HG03442 (cell line): Measurements from ENCODE around the gene GIPC1.
"Not testable (repeated sequence)": the region's sequence is repeated elsewhere in the genome, so short reads cannot be mapped to it uniquely, and the experiment has no call there.

Experiments
- ATAC-seq: cut with Tn5 transposase; IDR thresholded peaks from one replicate; pipeline ENCODE4 v1.9.1; 2021; ENCODE audit warnings: mild to moderate bottlenecking, moderate library complexity; ENCODE audit not compliant: unreplicated experiment

Gene GIPC1, protein sequence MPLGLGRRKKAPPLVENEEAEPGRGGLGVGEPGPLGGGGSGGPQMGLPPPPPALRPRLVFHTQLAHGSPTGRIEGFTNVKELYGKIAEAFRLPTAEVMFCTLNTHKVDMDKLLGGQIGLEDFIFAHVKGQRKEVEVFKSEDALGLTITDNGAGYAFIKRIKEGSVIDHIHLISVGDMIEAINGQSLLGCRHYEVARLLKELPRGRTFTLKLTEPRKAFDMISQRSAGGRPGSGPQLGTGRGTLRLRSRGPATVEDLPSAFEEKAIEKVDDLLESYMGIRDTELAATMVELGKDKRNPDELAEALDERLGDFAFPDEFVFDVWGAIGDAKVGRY

DNA sequence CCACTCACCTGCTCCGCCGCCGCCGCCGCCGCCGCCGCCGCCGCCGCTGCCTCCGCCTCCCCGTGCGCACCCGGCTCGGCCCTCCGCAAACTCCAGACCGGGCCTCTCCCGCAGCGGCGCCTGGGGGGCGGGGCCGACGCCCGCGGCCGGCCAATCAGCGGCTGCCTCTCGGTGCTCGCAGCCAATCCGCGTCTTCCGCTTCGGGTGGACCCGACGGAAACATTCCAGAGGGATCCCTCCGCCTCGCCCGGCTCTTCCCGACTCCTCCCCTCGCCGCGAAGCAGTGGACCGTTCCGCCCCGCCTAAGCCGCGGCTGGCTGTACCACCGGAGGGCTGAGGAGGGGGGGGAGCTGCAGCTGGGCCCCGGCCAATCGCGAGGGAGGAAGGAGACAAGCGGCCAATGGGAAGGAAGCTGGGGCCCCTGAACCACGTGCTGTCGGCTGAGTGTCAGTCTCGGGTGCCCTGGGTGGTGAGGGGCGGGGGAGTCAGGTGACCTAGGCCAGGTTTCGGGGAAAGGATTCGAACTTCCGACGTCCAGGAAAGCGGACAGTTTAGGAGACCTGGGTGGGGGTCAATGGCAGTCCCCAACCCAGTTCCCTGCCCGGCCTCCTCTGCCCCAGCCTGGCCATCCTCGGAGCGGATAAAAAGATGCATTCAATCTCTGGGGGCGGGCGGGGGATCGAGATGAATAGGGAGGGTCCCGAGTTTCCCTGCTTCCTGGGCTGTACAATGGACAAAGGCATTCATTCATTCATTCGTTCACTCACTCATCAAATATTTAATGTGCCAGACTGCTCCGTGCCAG lies at the start of gene GIPC1:
GIPC1 (minus strand) TSS at position 99 of the 805 bp plus-strand sequence. CDS start 13,151 bp downstream, outside the sequence.
- peak; percentile 57 for ATAC-seq

DNA sequence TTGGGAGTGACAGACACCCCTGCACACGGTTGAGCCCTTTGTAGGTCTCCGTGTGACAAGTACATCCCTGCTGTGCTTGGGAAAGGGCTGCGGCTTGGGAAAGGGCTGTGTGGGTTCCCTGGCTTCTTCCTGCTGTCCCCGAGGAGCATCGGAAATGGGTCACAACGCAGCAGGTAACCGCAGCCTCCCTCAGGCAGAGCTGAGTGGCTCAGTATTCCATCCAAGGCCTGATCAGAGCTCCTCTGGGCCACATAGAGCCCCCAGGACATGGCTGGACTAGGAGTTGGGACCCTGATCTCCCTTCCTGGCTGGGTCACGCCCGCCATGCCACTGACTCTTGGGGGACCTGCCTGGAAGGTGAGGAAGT lies 49.8 kb upstream of the GIPC1 start:
- ATAC-seq, result no peak

DNA sequence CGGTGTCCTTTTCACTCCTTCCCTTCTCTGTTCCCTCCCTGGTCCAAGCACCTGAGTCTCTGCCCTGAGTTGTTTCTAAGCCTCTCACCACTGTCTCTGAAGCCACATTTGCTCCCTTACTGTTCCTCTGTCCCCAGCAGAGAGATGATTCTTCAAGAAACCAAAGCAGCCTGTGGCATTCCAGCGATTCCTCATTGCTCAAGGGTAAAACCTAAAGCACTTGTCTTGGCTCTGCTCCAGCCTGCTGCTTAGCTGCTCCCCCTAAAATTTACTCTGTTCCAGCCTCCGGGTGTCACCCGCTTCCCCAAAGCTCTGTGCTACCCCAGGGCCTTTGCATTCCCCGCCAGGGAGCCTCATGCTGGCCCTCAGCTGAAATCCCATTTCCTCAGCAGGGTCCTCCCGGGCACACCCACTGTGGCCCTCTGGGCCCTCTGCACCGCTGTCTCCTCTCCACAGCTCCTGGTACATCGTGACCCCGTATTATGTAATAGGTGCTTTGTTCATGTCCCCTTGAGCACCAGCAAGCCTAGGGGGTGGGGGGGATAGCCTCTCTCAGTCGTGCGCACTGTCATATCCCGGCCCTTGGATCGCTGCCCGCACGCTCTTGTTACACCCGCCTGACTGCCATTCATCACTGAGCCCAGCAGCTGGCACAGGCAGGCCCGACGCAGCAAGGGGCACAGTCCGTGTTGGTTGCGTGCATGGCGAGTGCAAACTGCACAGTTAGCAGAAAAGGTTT lies 49.2 kb upstream of the GIPC1 start:
- ATAC-seq, result no peak

DNA sequence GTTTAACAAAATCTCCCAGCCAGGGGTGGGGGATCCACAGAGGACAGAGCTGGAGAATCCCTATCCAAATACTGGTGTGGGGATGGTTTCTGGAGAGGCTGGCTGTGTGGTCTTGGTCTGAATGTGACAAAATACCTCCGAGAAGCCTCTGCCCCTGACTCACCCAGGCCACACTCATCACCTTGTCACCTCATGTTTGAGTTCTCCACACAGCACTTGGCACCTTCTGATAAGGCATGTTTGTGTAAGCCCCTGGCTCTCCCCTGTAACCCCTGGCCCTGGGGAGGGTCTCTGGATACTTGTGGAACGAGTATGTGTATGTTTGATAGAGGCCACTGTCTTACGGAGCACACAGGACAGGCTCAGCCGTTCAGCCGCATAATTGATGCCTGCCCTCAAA lies 48.1 kb upstream of the GIPC1 start:
- no peak for ATAC-seq

DNA sequence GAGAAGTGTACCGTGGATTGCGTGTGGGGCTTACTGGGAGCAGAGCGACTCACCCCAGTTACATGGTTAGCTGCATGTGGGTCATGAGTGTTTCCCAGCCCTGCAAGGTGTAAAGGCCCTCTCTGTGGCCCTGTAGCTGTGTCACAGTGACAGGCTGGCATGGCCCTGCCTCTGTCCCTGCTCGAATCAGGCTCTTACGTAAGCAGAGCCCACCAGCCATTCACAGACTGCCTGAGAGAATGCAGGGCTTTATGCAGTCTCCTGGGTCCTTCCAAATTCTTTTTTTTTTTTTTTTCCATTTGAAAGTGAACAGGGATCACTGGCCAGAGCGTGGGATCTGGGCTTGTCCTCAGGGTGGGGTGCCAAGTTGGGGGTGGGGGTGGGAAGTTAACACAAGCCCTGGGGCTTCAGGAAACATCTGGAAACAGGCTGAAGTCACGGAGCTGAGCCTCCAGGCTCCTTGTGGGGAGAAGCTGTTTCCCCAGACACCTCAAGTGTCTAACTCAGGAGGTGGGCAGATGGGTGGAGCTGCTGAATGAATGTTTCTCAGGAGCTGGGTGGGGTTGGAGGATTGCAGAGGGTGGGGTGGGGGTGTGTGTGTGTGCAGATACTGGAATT lies 46.9 kb upstream of the GIPC1 start:
- ATAC-seq, result no peak

DNA sequence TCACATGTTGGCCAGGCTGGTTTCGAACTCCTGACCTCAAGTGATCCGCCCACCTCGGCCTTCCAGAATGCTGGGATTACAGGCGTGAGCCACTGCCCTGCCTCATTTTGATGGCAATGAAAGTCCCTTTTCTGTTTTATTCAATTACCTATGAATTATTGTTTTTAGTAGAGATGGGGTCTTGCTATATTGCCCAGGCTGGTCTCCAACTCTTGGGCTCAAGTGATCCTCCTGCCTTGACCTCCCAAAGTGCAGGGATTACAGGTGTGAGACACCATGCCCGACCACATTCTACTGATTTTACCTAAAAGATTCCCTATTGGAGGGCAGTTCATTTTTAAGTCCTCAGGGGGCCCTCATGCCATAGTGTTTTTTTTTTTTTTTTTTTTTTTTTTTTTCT lies 46.1 kb upstream of the GIPC1 start:
- ATAC-seq, result not testable (repeated sequence)

DNA sequence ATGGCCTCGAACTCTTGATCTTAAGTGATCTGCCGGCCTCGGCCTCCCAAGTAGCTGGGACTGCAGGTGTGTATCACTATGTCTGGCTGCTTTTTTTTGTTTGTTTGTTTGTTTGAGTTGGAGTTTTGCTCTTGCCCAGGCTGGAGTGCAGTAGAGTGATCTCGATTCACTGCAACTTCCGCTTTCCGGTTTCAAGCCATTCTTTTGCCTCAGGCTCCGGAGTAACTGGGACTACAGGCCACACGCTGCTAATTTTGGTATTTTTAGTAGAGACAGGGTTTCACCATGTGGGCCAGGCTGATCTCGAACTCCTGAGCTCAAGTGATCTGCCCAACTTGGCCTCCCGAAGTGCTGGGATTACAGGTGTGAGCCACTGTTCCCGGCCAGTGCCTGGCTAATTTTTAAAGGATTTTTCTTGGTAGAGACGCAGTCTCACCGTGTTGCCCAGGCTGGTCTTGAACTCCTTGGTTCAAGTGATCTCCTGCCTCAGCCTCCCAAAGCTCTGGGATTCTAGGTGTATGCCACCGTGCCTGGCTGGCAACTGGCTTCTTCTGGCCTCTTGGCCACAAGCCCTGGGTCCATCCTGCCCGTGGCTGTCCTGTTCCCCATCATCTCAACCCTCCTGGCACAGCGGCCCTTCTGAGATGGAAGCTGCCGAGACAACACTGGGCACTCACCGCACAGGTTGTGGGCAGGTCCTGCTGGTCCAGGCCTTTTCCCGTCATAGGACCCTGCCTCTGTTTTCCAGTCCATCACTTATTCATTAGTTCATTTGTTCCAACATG lies 45.0 kb upstream of the GIPC1 start:
- no peak for ATAC-seq

DNA sequence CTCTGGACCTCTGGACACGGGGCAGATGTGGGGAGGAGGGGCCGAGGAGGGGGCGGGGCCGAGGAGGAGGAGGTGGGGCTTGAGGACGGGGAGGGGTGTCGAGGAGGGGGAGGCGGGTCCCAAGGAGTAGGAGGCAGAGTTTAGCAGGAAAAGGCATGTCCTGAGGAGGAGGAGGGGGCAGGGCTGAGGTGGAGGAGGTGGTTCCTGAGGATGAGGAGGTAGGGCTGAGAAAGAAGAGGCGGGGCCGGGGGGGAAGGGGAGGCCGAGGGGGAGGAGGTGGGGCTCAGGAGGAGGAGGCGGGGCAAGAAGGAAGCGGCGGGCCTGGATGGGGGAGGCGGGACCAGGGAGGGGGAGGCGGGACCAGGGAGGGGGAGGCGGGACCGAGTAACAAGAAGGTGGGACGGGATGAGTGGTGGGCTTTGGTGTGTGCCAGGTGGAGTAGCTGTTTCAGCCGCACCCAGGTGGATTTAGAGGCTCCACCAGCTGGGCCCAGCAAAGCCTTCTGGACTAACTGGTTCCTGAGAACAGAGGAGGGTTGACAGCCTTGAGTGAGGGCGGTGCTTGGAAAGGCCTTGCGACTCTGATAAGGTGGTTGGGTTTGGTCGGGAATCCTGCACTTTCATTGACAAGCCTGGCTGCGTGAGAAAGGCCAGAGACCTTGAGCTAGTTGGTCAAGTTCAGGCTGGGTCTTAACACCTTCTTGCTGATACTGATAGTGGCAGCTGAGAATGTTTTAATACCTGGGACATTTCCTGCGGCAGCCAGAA lies 41.2 kb upstream of the GIPC1 start:
- ATAC-seq, result no peak

DNA sequence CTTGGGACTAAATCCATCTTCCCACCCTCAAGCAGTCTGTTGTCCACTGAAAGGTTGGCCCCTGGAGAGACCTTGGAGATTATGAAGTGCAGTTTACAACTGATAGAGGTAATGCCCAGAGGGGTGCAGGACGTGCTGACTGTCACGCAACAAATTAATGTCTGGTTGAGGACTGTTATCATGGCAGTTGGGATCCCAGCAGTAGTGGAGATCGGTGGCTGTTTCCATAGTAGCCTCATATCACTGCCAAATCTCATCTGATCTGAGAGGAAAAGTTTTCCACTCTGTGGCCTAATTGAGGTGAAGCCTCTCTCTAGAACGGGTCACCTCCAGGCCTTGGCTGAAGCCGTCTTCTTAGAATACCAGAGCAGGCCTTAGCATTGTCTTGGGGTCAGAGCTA lies 37.5 kb upstream of the GIPC1 start:
- no peak for ATAC-seq

DNA sequence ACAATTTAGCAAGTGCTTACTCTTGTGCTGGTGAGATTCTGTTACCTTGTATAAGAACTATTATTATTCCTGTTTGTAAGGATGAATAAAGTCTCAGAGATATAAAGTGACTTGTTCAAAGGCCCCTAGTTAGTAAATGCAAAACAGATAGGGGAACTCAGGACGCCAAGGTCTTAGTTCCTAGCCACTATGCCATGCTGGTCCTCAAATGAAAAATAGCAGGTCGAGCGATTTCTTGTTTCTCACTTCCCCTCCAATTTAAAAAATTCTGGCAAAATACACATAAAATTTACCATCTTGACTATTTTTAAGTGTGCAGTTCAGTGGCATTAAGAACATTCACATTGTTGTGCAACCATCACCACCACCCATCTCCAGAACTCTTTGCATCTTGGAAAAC lies 34.6 kb upstream of the GIPC1 start:
- ATAC-seq, result no peak

DNA sequence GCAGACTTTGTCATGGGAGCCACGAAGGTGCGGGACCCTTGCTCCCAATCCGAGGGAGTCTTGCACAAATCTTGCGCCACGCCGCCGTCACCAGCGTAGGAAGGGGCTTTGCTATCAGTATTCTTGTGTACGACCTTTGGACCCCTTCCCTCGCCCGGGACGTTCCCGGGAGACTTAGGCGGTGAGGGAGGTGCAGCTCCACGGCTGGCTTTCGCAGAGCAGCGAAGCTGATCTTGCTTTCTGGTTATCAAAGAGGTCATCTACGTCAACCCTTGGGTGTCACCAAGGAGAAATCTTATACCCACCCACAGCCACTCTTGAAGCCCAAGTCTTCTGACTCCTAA lies 34.0 kb upstream of the GIPC1 start:
- ATAC-seq, result no peak

DNA sequence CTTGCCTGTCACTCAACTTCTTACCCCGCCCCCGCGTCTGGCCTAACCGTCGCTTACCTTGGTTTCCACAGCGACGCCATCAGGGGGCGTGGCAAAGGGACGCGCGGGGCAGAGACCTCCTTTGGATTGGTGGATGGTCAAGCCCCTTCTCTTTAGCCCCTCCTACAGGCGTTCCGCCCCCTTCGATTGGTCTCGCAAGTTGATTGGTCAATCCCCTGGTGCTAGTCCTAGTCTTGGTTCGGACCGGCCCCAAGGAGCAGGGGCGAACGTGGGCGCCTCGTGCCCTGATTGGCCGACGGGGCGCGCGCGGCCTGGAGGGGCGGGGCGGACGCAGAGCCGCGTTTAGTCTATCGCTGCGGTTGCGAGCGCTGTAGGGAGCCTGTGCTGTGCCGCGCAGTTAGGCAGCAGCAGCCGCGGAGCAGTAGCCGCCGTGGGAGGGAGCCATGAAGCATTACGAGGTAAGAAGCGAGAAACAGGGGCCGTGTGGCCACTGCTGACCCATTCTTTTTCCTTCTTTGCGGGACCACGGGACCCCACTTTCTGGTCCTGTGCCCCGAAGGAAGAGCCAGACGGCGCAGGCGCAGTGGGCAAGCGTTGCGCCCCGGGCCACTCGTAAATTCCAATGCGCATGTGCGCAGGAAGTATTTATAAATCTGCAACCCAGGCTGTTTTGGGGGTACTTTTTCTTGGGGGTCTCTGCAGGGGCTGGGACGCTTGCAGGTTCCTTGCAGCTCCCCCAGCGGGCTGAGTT lies 33.5 kb upstream of the GIPC1 start, which contains the start of gene TECR:
TECR (plus strand) TSS at position 341 of the 751 bp plus-strand sequence; CDS start at position 444, 103 bp downstream.
- ATAC-seq, result peak; percentile 92

DNA sequence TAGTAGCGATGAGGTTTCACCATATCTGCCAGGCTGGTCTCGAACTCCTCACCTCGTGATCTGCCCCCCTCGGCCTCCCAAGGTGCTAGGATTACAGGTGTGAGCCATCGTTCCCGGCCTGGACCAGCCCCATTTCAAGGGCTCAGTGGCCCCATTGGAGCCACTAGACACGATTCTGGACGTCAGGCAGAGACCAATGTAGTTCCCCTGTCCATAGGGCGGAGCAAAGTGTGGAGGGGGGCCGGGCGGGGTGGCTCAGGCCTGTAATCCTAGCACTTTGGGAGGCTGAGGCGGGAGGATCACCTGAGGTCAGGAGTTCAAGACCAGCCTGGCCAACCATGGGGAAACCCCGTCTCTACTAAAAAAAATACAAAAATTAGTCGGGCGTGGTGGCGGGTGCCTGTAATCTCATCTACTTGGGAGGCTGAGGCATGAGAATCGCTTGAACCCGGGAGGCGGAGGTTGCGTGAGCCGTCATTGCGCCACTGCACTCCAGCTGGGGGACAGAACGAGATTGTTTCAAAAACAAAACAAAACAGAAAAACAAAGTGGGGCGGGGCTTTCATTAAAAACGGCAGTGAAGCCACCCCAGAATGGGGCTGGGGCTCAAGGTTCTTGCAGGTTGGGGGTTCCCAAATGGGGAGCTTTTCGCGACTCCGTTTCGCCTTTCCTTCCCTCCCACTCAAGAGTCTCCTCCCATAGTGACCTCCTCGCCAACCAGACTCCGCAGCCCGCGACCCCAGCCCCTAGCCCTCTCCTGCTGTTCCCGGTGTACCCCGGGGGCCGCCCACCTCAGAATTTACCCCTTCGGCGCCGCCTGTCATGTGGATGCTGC lies 32.7 kb upstream of the GIPC1 start:
- no peak for ATAC-seq

DNA sequence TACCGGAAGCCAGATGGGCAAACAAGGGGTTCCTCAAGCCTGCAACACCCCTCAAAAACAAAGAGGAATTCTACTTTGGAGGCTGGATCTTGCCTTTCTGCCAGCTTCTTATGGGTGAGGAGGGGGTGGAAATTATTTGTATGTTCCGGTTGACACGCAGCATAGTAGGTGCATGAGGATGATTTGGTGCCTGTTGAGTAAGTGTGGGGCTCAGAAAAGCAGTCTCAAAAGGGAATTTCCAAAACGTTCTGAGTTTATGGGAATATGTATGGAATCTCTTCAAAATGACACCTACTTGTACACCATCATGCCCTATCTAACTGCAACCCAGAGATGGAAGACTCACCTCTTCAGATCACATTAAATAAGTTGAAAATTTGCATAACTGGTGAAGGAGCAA lies 30.5 kb upstream of the GIPC1 start:
- ATAC-seq, result no peak

DNA sequence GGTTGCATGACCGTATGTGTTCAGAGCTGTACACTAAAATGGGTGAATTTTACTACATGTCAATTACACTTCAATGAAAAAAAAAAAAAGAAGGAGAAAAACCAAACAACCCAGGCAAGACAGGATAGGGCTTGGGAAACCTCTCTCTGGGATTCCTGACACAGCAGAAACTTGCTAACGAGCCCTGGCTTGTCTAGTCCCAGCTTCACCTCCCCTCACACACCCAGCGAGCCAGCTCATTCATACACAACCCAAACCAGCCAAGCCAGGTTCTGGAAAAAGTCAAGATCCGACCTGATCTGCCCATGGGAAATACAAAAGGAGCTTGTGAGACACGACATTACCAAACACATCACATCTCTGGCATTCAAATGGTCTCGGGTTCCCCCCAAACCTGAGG lies 29.8 kb upstream of the GIPC1 start:
- ATAC-seq, result no peak

DNA sequence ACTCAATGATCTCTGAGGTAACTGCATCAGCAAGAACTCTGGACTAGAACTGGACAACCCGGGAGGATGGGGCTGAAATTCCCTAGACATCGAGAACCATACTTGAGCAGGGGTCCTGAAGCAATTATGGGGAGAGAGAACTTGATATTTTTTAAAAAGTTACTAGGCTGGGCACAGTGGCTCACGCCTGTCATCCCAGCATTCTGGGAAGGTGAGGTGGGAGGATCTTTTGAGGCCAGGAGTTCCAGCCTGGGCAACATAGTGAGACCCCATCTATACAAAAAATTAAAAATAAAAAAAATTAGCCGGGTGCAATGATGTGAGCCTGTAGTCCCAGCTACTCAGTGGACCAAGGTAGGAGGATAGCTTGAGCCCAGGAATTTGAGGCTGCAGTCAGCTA lies 24.6 kb upstream of the GIPC1 start:
- ATAC-seq, result no peak

DNA sequence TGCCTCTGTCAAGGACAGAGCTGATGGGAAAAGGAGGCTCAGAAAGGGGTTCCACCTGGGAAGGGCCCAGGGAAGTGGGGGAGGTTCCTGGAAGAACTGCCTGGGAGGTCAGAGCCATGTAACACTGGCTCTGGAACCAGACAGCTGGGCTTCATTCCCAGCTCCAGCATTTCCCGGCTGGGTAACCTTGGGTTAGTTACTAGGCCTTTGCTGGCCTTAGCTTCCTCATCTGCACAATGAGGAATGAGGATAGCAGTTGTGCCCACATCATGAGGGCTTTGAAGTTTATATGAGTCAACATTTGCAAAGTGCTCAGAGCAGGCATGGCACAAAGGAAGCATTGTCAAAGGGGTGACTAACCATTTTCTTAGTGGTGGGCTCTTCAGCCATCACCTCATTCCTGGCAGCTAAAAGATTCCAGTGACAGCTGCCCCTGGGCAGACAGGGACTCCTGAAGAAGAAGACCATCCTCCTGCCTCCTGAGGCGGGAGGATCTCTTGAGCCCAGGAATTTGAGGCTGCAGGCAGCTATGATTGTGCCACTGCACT lies 24.0 kb upstream of the GIPC1 start:
- no peak for ATAC-seq
